GM19240 (cell line): ENCODE results near the gene BTBD9.

Experiments used
- DNase-seq: peaks from one replicate; pipeline ENCODE4 v3.0.0; 2011; ENCODE audit warnings: low spot score; ENCODE audit not compliant: insufficient read length

The BTBD9 gene

GRCh38 chr6:38168126-38168525, 471.6 kb downstream of the BTBD9 start:
- no peak for DNase-seq

- no peak for DNase-seq
These were observed 472.1 kb downstream of the BTBD9 start for GRCh38 chr6:38167598-38167997.

GRCh38 chr6:38166411-38167240, 473.1 kb downstream of the BTBD9 start:
- DNase-seq = no peak

- DNase-seq = no peak
These were observed 475.0 kb downstream of the BTBD9 start for GRCh38 chr6:38164671-38165108.

- no peak for DNase-seq
These were observed 475.6 kb downstream of the BTBD9 start for GRCh38 chr6:38164131-38164481.

GRCh38 chr6:38163186-38164130, 476.3 kb downstream of the BTBD9 start:
- no peak for DNase-seq

- no peak for DNase-seq
These were observed 477.1 kb downstream of the BTBD9 start for GRCh38 chr6:38162493-38163185.

GRCh38 chr6:38161754-38162492, 477.8 kb downstream of the BTBD9 start:
- no peak for DNase-seq

- DNase-seq = no peak
These were observed 478.4 kb downstream of the BTBD9 start for GRCh38 chr6:38161331-38161730.

- DNase-seq = no peak
These were observed 478.9 kb downstream of the BTBD9 start for GRCh38 chr6:38160831-38161230.

GRCh38 chr6:38159596-38159995, 480.1 kb downstream of the BTBD9 start:
- DNase-seq = no peak

GRCh38 chr6:38158762-38159350, 480.9 kb downstream of the BTBD9 start:
- no peak for DNase-seq

- DNase-seq = no peak
These were observed 481.8 kb downstream of the BTBD9 start for GRCh38 chr6:38157905-38158304.

- DNase-seq = no peak
These were observed 482.7 kb downstream of the BTBD9 start for GRCh38 chr6:38156818-38157565.

- no peak for DNase-seq
These were observed 484.0 kb downstream of the BTBD9 start for GRCh38 chr6:38155621-38156204.

- no peak for DNase-seq
These were observed 484.6 kb downstream of the BTBD9 start for GRCh38 chr6:38155144-38155543.

GRCh38 chr6:38154731-38155130, 485.0 kb downstream of the BTBD9 start:
- no peak for DNase-seq

GRCh38 chr6:38153798-38154345, 485.9 kb downstream of the BTBD9 start:
- DNase-seq = no peak
